Heart left ventricle (tissue), 13 donors: ENCODE measurements around the gene FAM171A1.

ENCODE experiments used
- POLR2A ChIP-seq, 2 donors: fragments of 450-650 bp; IDR thresholded peaks; one replicate each; pipeline ENCODE4 v1.6.1; 2017; ENCODE audit warnings: antibody characterized with exemption in 2 of 2, mild to moderate bottlenecking in 2 of 2, moderate library complexity in 2 of 2
- TF ChIP-seq, protein P1 (sequence below), 12 donors: fragments of 200-600 bp; sonication (generic) in 4 of 12; IDR thresholded peaks; one replicate each; pipeline versions ENCODE4 v1.5.0 to v1.8.0; 2018 to 2022; ENCODE audit warnings: antibody characterized with exemption in 12 of 12, mild to moderate bottlenecking in 5 of 12
- donor health status: ischemic (EF 13 %, LVEDD 7.1; RV severe dilation, severe dysfunction).
- donor health status: DM: no; HTN: yes; CAD: no.
- donor health status: DM: no; HTN: no; CAD: no.
- donor health status: ischemic (EF 25% LVEDD 6.9; RV normal size, moderate dysfunction).
- donor health status: ischemic (EF 25% LVEDD 5.7; RV mildly dilated, moderate dysfunction).
- donor health status: ischemic (EF 35%, LVEDD 5.7; RV mildly dilated, moderate dysfunction).
- donor health status: nonischemic (EF 11% LVEDD 7.7; RV severe dilation, severe dysfunction).
- donor health status: DM: yes; HTN: yes; CAD: no.
- donor health status: PGD.
- donor health status: ischemic (EF 29% LVEDD 5.4; RV normal size, mild dysfunction).
- donor health status: nonischemic (EF 23%, LVEDD 6.1; RV moderate dilation, normal function).

DNA sequence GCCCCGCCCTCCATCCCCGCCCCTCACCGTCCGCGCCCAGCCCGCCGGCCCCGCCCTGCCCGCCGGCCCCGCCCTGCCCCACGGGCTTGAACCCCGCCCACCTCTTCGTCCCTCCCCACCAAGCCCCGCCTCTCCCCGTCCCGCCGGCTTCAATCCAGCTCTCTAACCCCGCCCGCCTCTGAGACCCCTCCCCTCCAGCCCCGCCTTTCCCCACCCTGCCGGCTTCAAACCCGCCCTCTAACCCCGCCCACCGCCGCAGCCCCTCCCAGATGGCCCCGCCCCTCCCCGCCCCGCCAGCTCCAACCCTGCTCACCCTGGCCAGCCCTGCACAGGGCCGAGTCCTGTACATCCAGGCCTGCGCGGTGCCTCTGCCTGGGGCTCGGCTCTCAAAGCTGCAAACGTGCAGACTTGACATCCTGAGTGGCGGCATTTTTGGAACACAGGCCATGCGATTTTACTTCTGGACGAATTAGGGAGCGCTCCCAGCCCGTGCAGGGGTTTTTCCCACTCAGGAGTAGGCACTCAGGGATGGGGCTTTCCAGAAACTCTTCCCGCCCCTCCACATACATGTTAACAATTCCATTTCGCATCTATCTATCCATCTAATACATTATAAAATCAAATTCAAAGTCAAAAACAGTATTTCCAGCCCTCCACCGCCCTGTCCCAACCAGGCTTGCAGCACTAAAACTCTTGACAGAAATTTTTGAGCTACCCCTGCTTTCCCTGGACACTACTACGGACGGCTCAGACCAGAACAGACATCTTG is 202.1 kb downstream of the FAM171A1 start:
- TF ChIP-seq, protein P1, sequence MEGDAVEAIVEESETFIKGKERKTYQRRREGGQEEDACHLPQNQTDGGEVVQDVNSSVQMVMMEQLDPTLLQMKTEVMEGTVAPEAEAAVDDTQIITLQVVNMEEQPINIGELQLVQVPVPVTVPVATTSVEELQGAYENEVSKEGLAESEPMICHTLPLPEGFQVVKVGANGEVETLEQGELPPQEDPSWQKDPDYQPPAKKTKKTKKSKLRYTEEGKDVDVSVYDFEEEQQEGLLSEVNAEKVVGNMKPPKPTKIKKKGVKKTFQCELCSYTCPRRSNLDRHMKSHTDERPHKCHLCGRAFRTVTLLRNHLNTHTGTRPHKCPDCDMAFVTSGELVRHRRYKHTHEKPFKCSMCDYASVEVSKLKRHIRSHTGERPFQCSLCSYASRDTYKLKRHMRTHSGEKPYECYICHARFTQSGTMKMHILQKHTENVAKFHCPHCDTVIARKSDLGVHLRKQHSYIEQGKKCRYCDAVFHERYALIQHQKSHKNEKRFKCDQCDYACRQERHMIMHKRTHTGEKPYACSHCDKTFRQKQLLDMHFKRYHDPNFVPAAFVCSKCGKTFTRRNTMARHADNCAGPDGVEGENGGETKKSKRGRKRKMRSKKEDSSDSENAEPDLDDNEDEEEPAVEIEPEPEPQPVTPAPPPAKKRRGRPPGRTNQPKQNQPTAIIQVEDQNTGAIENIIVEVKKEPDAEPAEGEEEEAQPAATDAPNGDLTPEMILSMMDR (IDR thresholded peaks at IDR 0.05) = no peak
- TF ChIP-seq POLR2A (IDR thresholded peaks at IDR 0.05) = peak in 1 of 2 donors; percentile 73
